Activated CD8-positive, alpha-beta T cell treated with anti-CD3 and anti-CD28 coated beads for 36 hours (primary cell): ENCODE measurements around the gene CCL27. TPM values are rescaled to one million over a fixed set of nuclear protein-coding genes. Genes with fewer than 3 reads are reported as not detected.

ENCODE experiments used
- ATAC-seq: fragments of 200-7000 bp; cut with Tn5 transposase; one replicate; pipeline ENCODE4 v1.10.0; 2021; ENCODE audit warnings: mild to moderate bottlenecking, moderate library complexity
- CTCF ChIA-PET: fragments of 350-600 bp; sonication (Branson Sonifier 250); formaldehyde crosslinking; loops from one replicate; lab custom pipeline; 2021; ENCODE audit warnings: antibody characterized with exemption; lab: Charles Lee
- POLR2A ChIA-PET: fragments of 350-600 bp; sonication (Branson Sonifier 250); formaldehyde crosslinking; loops from one replicate; lab custom pipeline; 2021; ENCODE audit warnings: antibody characterized with exemption; lab: Charles Lee
- DNase-seq: peaks from one replicate; pipeline ENCODE4 v3.0.0-alpha.2; 2020
- H3K27ac Mint-ChIP-seq: one replicate; pipeline ENCODE4 v1.8.0; 2021; ENCODE audit warnings: mild to moderate bottlenecking, mixed read lengths
- H3K27me3 Mint-ChIP-seq: one replicate; pipeline ENCODE4 v1.8.0; 2021; ENCODE audit warnings: mixed read lengths
- H3K36me3 Mint-ChIP-seq: one replicate; pipeline ENCODE4 v1.8.0; 2021; ENCODE audit warnings: low read depth, mixed read lengths
- H3K4me1 Mint-ChIP-seq: one replicate; pipeline ENCODE4 v1.8.0; 2021; ENCODE audit warnings: low read depth, mixed read lengths
- H3K4me3 Mint-ChIP-seq: one replicate; pipeline ENCODE4 v1.8.0; 2021; ENCODE audit warnings: mild to moderate bottlenecking, moderate library complexity, mixed read lengths
- H3K9me3 Mint-ChIP-seq: one replicate; pipeline ENCODE4 v1.8.0; 2021; ENCODE audit warnings: mixed read lengths
- intact Hi-C: fragments of 100-400 bp; cut with micrococcal nuclease; formaldehyde crosslinking; loops from one replicate; pipeline ENCODE4 v1.10.0; 2022
- total RNA-seq, 2 experiments: library from RNA; stranded (reverse); gene quantifications; one replicate each; pipeline ENCODE4 v1.2.3, GENCODE V29; 2021
- TF ChIP-seq, protein P1 (sequence below): fragments of 200-600 bp; IDR thresholded peaks from one replicate; pipeline ENCODE4 v1.8.0; 2022; ENCODE audit warnings: antibody characterized with exemption, mild to moderate bottlenecking

CCL27 gene
- total RNA-seq, 2 experiments from 2014 or later: 0.43 TPM; not detected in 1

- no peak for DNase-seq
- TF ChIP-seq, protein P1, sequence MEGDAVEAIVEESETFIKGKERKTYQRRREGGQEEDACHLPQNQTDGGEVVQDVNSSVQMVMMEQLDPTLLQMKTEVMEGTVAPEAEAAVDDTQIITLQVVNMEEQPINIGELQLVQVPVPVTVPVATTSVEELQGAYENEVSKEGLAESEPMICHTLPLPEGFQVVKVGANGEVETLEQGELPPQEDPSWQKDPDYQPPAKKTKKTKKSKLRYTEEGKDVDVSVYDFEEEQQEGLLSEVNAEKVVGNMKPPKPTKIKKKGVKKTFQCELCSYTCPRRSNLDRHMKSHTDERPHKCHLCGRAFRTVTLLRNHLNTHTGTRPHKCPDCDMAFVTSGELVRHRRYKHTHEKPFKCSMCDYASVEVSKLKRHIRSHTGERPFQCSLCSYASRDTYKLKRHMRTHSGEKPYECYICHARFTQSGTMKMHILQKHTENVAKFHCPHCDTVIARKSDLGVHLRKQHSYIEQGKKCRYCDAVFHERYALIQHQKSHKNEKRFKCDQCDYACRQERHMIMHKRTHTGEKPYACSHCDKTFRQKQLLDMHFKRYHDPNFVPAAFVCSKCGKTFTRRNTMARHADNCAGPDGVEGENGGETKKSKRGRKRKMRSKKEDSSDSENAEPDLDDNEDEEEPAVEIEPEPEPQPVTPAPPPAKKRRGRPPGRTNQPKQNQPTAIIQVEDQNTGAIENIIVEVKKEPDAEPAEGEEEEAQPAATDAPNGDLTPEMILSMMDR: no peak
- no peaks in the 10 kb centered on the region for H3K27me3 Mint-ChIP-seq
- H3K9me3 Mint-ChIP-seq: no peaks in the 10 kb centered on the region
- H3K27ac Mint-ChIP-seq: no peak overlapping the region
- ChIA-PET POLR2A (no interaction called here), CTCF (interaction anchor here (1.3 to 4.9 kb wide), 4 partner anchors 9 to 52 kb away, joined by 3 to 35 read pairs (median 3); no protein-coding TSS in a partner anchor)
- peaks cover 6% of the 10 kb centered on the region for H3K4me1 Mint-ChIP-seq
- no peak for ATAC-seq
- H3K4me3 Mint-ChIP-seq: no peak overlapping the region
- intact Hi-C loops: no loop called here
- no peaks in the 10 kb centered on the region for H3K36me3 Mint-ChIP-seq
Observed at GRCh38 chr9:34686231-34686630, 23.8 kb upstream of the CCL27 start.

DNA sequence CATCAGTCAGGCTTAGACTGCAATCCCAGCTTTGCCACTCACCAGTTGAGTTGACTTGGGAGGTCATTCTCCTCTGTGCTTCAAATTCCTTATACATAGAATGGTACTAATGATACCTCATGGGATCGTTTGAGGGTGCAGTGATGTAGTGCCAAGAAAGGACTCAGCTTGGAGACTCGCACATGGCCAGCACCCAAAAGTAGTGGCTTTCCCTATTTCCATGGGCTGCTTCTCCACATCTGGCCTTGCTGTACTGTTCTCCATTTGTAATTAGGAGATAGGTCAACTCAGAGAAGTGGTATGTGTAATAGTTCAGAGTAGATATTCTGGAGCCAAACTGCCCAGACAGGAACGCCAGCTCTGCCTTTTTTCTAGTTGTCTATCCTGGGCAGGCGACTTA is 23.1 kb upstream of the CCL27 start:
- Mint-ChIP-seq H3K27ac (no peak overlapping the region), H3K4me1 (peaks cover 6% of the 10 kb centered on the region), H3K36me3 (no peaks in the 10 kb centered on the region), H3K4me3 (no peak overlapping the region), H3K27me3 (no peaks in the 10 kb centered on the region), H3K9me3 (no peaks in the 10 kb centered on the region)
- ChIA-PET POLR2A (no interaction called here), CTCF (interaction anchor here (1.3 to 4.9 kb wide), 2 partner anchors 16 to 52 kb away, joined by 3 to 35 read pairs; no protein-coding TSS in a partner anchor)
- no peak for ATAC-seq
- intact Hi-C loops: no loop called here
- DNase-seq: no peak
- TF ChIP-seq, protein P1: no peak

GRCh38 chr9:34684816-34685215 is 22.4 kb upstream of the CCL27 start:
- CTCF ChIA-PET: interaction anchor here (4.9 kb wide), 1 partner anchor 17 kb away, joined by 35 read pairs; no protein-coding TSS in a partner anchor
- intact Hi-C loops: no loop called here
- H3K27me3 Mint-ChIP-seq: no peaks in the 10 kb centered on the region
- no peak for DNase-seq
- no peak overlapping the region for H3K4me3 Mint-ChIP-seq
- H3K36me3 Mint-ChIP-seq: no peaks in the 10 kb centered on the region
- no peak for ATAC-seq
- peaks cover 6% of the 10 kb centered on the region for H3K4me1 Mint-ChIP-seq
- TF ChIP-seq, protein P1: no peak
- no peaks in the 10 kb centered on the region for H3K9me3 Mint-ChIP-seq
- POLR2A ChIA-PET: no interaction called here
- no peak overlapping the region for H3K27ac Mint-ChIP-seq

DNA sequence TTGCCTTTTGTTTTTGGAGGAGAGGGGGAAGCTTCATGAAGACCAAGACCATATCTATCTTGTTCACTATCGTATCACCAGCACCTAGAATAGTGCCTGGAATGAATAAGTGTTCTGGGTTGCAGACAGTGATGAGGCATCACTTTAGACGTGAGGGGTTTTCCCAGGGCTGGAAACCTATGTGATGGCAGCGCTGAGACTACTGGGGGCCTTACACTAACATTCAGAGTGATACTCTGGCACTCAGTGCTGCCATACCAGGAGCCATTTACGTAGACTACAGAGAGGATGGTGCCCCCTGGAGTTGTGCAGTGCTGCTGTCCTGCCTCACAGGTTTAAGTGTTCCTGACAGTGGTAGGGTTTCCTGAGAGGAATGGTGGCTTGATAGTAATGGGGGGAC is 21.7 kb upstream of the CCL27 start:
- ChIA-PET POLR2A (interaction anchor here (0.5 kb wide), 1 partner anchor 808 kb away, joined by 3 read pairs; no protein-coding TSS in a partner anchor), CTCF (interaction anchor here (0.7 kb wide), 1 partner anchor 18 kb away, joined by 3 read pairs; no protein-coding TSS in a partner anchor)
- DNase-seq (peak; percentile 50), ATAC-seq (peak; percentile 94)
- TF ChIP-seq, protein P1: peak; percentile 27
- Mint-ChIP-seq H3K36me3 (no peaks in the 10 kb centered on the region), H3K4me1 (peaks cover 6% of the 10 kb centered on the region), H3K27ac (no peak overlapping the region), H3K9me3 (no peaks in the 10 kb centered on the region), H3K27me3 (no peaks in the 10 kb centered on the region), H3K4me3 (no peak overlapping the region)
- intact Hi-C loops: no loop called here

GRCh38 chr9:34675869-34676268 is 13.4 kb upstream of the CCL27 start:
- TF ChIP-seq, protein P1: no peak
- ChIA-PET POLR2A (interaction anchor here (1.4 kb wide), 1 partner anchor 11 kb away, joined by 3 read pairs; no protein-coding TSS in a partner anchor), CTCF (interaction anchor here (0.9 to 3.9 kb wide), 4 partner anchors 10 to 52 kb away, joined by 3 to 56 read pairs (median 4); a partner anchor contains a TSS)
- intact Hi-C loops: no loop called here
- H3K4me3 Mint-ChIP-seq: no peak overlapping the region
- no peaks in the 10 kb centered on the region for H3K36me3 Mint-ChIP-seq
- no peaks in the 10 kb centered on the region for H3K27me3 Mint-ChIP-seq
- H3K9me3 Mint-ChIP-seq: no peaks in the 10 kb centered on the region
- no peak for DNase-seq
- no peak for ATAC-seq
- H3K27ac Mint-ChIP-seq: no peak overlapping the region
- H3K4me1 Mint-ChIP-seq: no peaks in the 10 kb centered on the region
